Gastroesophageal sphincter (tissue), 4 donors: Measurements from ENCODE around the gene BSG. TPM values are rescaled to one million over a fixed set of nuclear protein-coding genes. Genes with fewer than 3 reads are reported as not detected.
"Not testable (repeated sequence)": the region's sequence is repeated elsewhere in the genome, so short reads cannot be mapped to it uniquely, and the experiment has no call there.

Source experiments
- ATAC-seq: fragments of 150-250 bp; one replicate; pipeline ENCODE4 v1.9.1; 2016; ENCODE audit warnings: mild to moderate bottlenecking, moderate library complexity
- H3K27ac ChIP-seq, 4 donors: fragments of 200-600 bp; sonication (generic) in 3 of 4; 1 replicate in 3 of 4; 2 replicates in 1 of 4; pipeline ENCODE4 v1.5.1; 2016 to 2019
- H3K27me3 ChIP-seq: fragments of 200-600 bp; sonication (generic); one replicate; pipeline ENCODE4 v1.5.1; 2019
- H3K36me3 ChIP-seq, 2 donors: fragments of 200-600 bp; sonication (generic); one replicate each; pipeline ENCODE4 v1.5.1; 2019; ENCODE audit warnings: control low read depth in 1 of 2
- H3K4me1 ChIP-seq, 3 donors: fragments of 200-600 bp; sonication (generic); 1 replicate in 2 of 3; 2 replicates in 1 of 3; pipeline ENCODE4 v1.5.1; 2016 to 2019; ENCODE audit warnings: control low read depth in 2 of 3
- H3K4me3 ChIP-seq, 2 donors: fragments of 200-600 bp; sonication (generic); one replicate each; pipeline ENCODE4 v1.5.1; 2019; ENCODE audit warnings: mild to moderate bottlenecking in 1 of 2, moderate library complexity in 1 of 2
- H3K9me3 ChIP-seq, 3 donors: fragments of 200-600 bp; sonication (generic); one replicate each; pipeline ENCODE4 v1.5.1; 2017 to 2019; ENCODE audit warnings: control low read depth in 2 of 3
- EP300 ChIP-seq: sonication (generic); formaldehyde crosslinking; IDR thresholded peaks from one replicate; pipeline ENCODE4 v1.6.1; 2017; ENCODE audit warnings: antibody characterized with exemption, mild to moderate bottlenecking
- POLR2A ChIP-seq, 2 donors: fragments of 450-650 bp; IDR thresholded peaks; one replicate each; pipeline ENCODE4 v1.6.1; 2017; ENCODE audit warnings: antibody characterized with exemption in 2 of 2, mild to moderate bottlenecking in 2 of 2, moderate library complexity in 1 of 2
- POLR2AphosphoS5 ChIP-seq: sonication (generic); formaldehyde crosslinking; IDR thresholded peaks from one replicate; pipeline ENCODE4 v1.6.1; 2017; ENCODE audit warnings: antibody characterized with exemption
- WGBS, 2 donors: methylation state at CpG; one replicate each; pipeline ENCODE4 v1.1.5; 2018; ENCODE audit warnings: low coverage in 1 of 2; 5-methylcytosine and 5-hydroxymethylcytosine counted together
- total RNA-seq, 4 donors: library from RNA; depleted of rRNA; stranded (reverse); fragments of >200 nt; gene quantifications; one replicate each; pipeline ENCODE4 v1.1.0, GENCODE V29; 2016
- TF ChIP-seq, protein P1 (sequence below), 4 experiments: fragments of 200-600 bp in 2 of 4; fragments of 450-650 bp in 2 of 4; sonication (generic) in 1 of 4; IDR thresholded peaks; one replicate each; pipeline ENCODE4 v1.5.1; 2017 to 2019; ENCODE audit warnings: antibody characterized with exemption in 4 of 4, mild to moderate bottlenecking in 2 of 4, moderate library complexity in 2 of 4

Gene BSG
- total RNA-seq, 4 donors from 2014 or later = 347 to 450 (median 384) TPM

DNA sequence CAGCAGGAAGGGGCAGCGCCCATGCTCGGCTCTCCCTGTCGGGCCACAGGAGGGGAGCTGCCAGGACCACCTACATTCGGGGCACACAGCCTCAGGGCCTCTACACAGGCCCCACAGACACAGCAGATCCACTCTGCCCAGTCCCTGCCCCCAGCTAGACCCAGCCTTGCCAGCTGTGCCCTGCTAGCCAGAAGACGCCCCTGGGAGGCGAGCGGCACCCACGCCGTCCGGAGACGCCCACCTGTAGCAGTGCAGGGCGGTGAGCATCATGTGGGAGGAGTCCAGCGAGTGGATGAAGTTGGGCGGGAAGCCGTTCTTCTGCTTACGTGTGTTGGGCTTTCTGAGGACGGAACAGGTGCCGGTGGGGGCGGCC is 45.8 kb downstream of the BSG start:
- Histone ChIP-seq H3K4me3 (no peak overlapping the region), H3K27ac (no peak overlapping the region), H3K27me3 (peaks cover 29% of the 10 kb centered on the region), H3K36me3 (peaks cover 0 to 67% of the 10 kb centered on the region in 2 donors), H3K9me3 (no peaks in the 10 kb centered on the region), H3K4me1 (peaks cover 0 to 12% (median 0%) of the 10 kb centered on the region in 3 donors)
- WGBS, 2 donors = no CpG with 5 or more reads among the region's 19 CpGs
- ATAC-seq = no peak
- TF ChIP-seq POLR2A (IDR thresholded peaks at IDR 0.05) (no peak), EP300 (no peak), POLR2AphosphoS5 (no peak)
- TF ChIP-seq, protein P1, sequence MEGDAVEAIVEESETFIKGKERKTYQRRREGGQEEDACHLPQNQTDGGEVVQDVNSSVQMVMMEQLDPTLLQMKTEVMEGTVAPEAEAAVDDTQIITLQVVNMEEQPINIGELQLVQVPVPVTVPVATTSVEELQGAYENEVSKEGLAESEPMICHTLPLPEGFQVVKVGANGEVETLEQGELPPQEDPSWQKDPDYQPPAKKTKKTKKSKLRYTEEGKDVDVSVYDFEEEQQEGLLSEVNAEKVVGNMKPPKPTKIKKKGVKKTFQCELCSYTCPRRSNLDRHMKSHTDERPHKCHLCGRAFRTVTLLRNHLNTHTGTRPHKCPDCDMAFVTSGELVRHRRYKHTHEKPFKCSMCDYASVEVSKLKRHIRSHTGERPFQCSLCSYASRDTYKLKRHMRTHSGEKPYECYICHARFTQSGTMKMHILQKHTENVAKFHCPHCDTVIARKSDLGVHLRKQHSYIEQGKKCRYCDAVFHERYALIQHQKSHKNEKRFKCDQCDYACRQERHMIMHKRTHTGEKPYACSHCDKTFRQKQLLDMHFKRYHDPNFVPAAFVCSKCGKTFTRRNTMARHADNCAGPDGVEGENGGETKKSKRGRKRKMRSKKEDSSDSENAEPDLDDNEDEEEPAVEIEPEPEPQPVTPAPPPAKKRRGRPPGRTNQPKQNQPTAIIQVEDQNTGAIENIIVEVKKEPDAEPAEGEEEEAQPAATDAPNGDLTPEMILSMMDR (IDR thresholded peaks at IDR 0.05) = no peak

DNA sequence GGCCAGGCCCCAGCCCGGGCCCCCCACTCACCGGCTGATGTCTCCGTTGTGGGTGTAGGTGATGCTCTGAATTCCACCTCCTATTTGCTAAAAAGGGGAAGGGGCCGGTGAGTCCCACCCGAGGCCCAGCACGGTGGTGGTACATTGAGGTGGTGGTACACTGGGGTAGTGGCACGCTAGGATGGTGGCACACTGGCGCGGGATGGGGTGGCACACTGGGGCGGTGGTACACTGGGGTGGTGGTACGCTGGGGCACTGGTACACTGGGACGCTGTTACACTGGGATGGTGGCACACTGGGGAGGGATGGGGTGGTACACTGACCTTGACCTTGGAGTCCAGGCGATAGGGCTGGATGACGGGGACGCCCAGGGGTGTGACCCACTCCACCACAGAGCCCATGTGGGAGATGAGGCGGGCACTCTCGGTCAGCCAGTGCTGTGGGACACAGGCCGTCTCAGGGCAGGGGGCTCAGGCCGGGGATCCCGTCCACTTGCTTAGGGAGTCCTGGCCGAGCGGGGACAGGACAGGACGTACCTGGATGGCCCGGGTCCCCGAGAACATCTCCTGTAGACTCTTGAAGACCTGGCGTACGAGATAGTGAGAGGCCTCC is 46.4 kb downstream of the BSG start:
- peaks cover 29% of the 10 kb centered on the region for H3K27me3 ChIP-seq
- H3K4me1 ChIP-seq = peaks cover 0 to 12% (median 0%) of the 10 kb centered on the region in 3 donors
- H3K27ac ChIP-seq = no peak overlapping the region
- no CpG with 5 or more reads among the region's 27 CpGs for WGBS, 2 donors
- no peaks in the 10 kb centered on the region for H3K9me3 ChIP-seq
- ATAC-seq = no peak
- peaks cover 0 to 72% of the 10 kb centered on the region in 2 donors for H3K36me3 ChIP-seq
- TF ChIP-seq POLR2A (IDR thresholded peaks at IDR 0.05) (no peak), EP300 (no peak), POLR2AphosphoS5 (no peak)
- TF ChIP-seq, protein P1 (IDR thresholded peaks at IDR 0.05) = no peak
- H3K4me3 ChIP-seq = no peak overlapping the region

DNA sequence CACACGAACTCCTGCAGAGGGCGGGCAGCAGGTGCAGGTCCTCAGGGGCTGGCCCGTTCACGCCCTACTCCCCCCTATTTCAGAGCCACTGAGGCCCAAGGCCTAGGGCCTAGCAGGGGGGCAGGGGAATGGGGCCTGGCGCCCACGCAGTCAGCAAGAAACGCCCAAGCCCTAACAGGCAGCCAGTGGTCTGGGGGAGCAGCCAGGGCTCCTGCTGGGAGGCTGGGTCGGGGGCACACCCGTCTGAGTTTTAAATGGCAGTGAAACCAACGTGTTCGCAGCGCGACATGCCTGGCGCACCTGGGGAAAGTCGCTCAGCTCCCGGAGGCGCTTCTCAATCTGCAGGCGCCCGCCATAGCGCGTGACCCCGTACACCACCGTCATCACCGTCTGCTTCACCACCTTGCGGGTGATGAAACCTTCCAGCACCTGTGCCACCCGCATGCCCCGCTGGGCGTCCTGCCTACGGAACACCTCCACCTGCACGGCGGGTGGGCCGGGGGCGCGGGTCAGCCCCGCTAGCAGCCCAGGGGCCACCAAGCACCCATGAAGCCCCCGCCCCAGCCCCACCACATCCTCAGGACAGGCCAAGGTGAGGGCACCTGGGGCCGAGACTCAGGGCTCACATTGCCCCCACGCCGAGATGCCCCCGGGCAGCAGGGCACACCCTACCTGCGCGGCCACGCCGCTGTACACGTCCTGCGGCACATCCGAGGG is 47.0 kb downstream of the BSG start:
- Histone ChIP-seq H3K4me3 (no peak overlapping the region), H3K27me3 (peaks cover 25% of the 10 kb centered on the region), H3K4me1 (peaks cover 0 to 12% (median 0%) of the 10 kb centered on the region in 3 donors), H3K27ac (no peak overlapping the region), H3K9me3 (no peaks in the 10 kb centered on the region), H3K36me3 (peaks cover 0 to 79% of the 10 kb centered on the region in 2 donors)
- no peak for TF ChIP-seq EP300
- TF ChIP-seq POLR2AphosphoS5 = no peak
- no peak for TF ChIP-seq POLR2A (IDR thresholded peaks at IDR 0.05)
- TF ChIP-seq, protein P1 (IDR thresholded peaks at IDR 0.05) = no peak
- ATAC-seq = no peak
- 93% methylated on average over 5 of the region's 47 CpGs; no CpG with 5 or more reads in 1 of the 2 donors for WGBS, 2 donors

DNA sequence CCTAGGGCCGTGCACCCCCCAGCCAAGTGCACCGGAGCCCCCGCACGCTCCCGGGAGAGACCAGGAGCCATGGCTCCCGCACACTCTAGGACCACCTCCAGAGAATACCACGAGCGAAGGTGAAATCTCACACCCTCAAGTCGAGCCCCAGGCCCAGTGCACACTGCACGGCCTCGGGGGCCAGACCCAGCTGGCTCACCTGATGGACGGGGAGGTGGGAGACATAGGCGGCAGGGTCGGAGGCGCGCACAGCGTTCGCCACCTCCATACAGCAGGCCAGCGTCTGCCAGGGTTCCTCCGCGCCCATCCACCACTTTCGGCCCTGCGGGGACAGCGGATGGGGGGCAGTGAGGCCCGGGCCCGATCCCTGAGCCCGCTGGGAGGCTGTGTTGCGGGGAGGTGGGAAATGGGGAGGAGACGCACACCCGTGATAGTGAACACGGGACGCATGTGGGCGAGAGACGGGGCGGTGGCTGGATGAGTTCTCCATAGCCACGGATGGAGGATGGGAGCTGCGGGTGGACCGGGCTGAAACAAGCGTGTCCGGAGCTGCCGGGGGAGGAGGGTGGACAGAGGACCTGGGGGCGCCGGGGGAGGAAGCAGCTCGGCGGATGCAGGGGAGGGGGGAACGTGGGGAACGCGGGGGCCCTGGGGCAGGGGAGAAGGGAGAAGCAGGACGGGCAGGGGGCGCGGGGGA is 47.9 kb downstream of the BSG start:
- Histone ChIP-seq H3K4me3 (no peak overlapping the region), H3K9me3 (no peaks in the 10 kb centered on the region), H3K27me3 (peaks cover 25% of the 10 kb centered on the region), H3K36me3 (peaks cover 0 to 88% of the 10 kb centered on the region in 2 donors), H3K4me1 (peaks cover 0 to 12% (median 0%) of the 10 kb centered on the region in 3 donors), H3K27ac (no peak overlapping the region)
- WGBS, 2 donors = 95% methylated on average over 11 of the region's 51 CpGs; no CpG with 5 or more reads in 1 of the 2 donors
- ATAC-seq = no peak
- TF ChIP-seq, protein P1 (IDR thresholded peaks at IDR 0.05) = no peak
- no peak for TF ChIP-seq POLR2A (IDR thresholded peaks at IDR 0.05)
- TF ChIP-seq EP300 = no peak
- TF ChIP-seq POLR2AphosphoS5 = no peak

DNA sequence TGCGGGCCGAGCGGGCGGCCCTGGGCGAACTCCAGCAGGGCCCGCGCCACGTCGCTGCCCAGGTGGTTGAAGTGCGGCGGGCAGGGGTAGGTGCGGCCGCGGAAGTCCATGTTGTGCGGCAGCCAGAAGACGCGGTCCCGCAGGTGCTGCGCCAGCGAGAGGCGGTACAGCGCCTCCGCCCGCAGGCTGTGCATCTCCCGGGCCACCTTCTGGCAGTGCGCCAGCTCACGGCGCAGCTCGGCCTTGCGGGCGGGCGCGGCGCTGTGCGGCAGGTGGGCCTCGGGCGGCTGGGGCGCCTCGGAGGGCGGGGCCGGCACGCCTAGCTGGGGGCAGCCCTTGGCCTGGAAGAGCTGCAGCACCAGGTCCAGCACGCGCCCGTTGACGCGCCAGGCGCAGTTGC is 48.8 kb downstream of the BSG start:
- H3K9me3 ChIP-seq, H3K4me1 ChIP-seq, H3K27ac ChIP-seq, H3K4me3 ChIP-seq, ATAC-seq: not testable (repeated sequence)
- no CpG with 5 or more reads among the region's 48 CpGs for WGBS, 2 donors
- Histone ChIP-seq H3K27me3 (peaks cover 24% of the 10 kb centered on the region), H3K36me3 (peaks cover 0 to 96% of the 10 kb centered on the region in 2 donors)
